ENCODE results near the gene AP1S2. TPM values are rescaled to one million over a fixed set of nuclear protein-coding genes. Genes with fewer than 3 reads are reported as not detected.
A peak's percentile ranks its signal among the peaks of the same experiment; 100 is the strongest.

Gene AP1S2
- total and polyA plus RNA-seq, 9 of the 15 experiments (the other 6 are each of a cell fraction or from before 2014, with no cell fraction given): 11.1 to 64.2 (median 25.8) TPM

DNA sequence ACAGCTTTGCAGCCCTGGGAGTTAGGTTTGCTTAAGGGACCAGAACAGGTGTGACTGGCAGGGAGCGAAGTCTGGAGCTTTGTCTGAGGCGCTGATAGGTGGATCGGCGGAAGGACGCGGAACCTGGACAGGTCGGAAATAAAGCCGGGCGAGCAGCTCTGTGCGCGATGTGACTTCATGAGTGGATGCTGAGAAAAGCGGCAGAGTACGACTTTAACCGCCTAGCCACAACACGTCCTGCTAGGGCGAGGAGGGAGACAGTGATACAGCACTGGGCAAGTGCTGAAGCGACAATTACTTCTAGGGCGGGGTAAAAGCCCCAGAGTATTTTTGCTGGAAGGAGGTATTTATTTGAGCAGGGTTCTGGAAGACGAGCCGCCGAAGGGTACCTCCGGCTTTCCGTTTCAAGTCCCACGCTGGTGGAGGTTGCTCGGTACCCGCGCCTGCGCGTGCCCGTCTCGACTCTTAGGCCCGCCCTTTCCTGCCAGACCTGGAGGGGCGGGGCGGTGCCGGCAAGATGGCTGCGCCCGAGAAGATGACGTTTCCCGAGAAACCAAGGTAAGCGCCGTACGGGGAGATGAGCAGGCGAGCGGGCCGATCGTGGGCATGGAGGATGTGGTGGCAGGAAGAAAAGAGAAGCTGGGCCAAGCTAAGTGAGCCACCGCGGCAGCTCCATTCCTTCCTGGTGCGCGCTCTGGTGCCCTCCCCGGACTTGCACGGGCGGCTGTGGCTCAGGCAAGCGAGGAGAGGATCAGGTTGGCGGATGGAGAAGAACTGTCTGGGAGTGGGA, 64.4 kb downstream of the AP1S2 start, which contains the start of gene ZRSR2 (continued):
- TF ChIP-seq YY1 (IDR thresholded peaks at IDR 0.05; ENCODE audit: borderline replicate concordance in 1 of 3, control insufficient read depth in 1 of 3, extremely low read depth in 1 of 3, insufficient read depth in 3 of 3, insufficient read length in 1 of 3, insufficient replicate concordance in 2 of 3, low read depth in 1 of 3, low read length in 2 of 3) (peak; percentile 69 to 95 (median 92)), ZNF785 (CRISPR knock-in tag; IDR thresholded peaks at IDR 0.05) (no peak), HDAC2 (IDR thresholded peaks at IDR 0.05) (peak; percentile 74; the same call in 1 of the 2 replicates), NFIC (IDR thresholded peaks at IDR 0.05) (no peak; the same call in 1 of the 2 replicates), PHF8 (IDR thresholded peaks at IDR 0.05; ENCODE audit: borderline replicate concordance, low read length) (peak; percentile 82; the same call in 1 of the 2 replicates), TBP (optimal IDR thresholded peaks at IDR 0.05; ENCODE audit: low read depth, low read length) (peak; percentile 34), PPARD (CRISPR knock-in tag; IDR thresholded peaks at IDR 0.05) (no peak), RBBP5 (IDR thresholded peaks at IDR 0.05; ENCODE audit: borderline replicate concordance, insufficient read depth, low read length, poor library complexity, severe bottlenecking) (peak; percentile 73), FOXM1 (IDR thresholded peaks at IDR 0.05; ENCODE audit: low read depth) (no peak), FOXM1 (CRISPR knock-in tag; IDR thresholded peaks at IDR 0.05; ENCODE audit: low read depth) (no peak), RBM39 (optimal IDR thresholded peaks at IDR 0.05; ENCODE audit: low read depth, low read length) (no peak)
- TF ChIP-seq, protein P1, sequence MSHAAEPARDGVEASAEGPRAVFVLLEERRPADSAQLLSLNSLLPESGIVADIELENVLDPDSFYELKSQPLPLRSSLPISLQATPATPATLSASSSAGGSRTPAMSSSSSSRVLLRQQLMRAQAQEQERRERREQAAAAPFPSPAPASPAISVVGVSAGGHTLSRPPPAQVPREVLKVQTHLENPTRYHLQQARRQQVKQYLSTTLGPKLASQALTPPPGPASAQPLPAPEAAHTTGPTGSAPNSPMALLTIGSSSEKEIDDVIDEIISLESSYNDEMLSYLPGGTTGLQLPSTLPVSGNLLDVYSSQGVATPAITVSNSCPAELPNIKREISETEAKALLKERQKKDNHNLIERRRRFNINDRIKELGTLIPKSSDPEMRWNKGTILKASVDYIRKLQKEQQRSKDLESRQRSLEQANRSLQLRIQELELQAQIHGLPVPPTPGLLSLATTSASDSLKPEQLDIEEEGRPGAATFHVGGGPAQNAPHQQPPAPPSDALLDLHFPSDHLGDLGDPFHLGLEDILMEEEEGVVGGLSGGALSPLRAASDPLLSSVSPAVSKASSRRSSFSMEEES (CRISPR knock-in tag; IDR thresholded peaks at IDR 0.05): no peak
- TF ChIP-seq, protein P2, sequence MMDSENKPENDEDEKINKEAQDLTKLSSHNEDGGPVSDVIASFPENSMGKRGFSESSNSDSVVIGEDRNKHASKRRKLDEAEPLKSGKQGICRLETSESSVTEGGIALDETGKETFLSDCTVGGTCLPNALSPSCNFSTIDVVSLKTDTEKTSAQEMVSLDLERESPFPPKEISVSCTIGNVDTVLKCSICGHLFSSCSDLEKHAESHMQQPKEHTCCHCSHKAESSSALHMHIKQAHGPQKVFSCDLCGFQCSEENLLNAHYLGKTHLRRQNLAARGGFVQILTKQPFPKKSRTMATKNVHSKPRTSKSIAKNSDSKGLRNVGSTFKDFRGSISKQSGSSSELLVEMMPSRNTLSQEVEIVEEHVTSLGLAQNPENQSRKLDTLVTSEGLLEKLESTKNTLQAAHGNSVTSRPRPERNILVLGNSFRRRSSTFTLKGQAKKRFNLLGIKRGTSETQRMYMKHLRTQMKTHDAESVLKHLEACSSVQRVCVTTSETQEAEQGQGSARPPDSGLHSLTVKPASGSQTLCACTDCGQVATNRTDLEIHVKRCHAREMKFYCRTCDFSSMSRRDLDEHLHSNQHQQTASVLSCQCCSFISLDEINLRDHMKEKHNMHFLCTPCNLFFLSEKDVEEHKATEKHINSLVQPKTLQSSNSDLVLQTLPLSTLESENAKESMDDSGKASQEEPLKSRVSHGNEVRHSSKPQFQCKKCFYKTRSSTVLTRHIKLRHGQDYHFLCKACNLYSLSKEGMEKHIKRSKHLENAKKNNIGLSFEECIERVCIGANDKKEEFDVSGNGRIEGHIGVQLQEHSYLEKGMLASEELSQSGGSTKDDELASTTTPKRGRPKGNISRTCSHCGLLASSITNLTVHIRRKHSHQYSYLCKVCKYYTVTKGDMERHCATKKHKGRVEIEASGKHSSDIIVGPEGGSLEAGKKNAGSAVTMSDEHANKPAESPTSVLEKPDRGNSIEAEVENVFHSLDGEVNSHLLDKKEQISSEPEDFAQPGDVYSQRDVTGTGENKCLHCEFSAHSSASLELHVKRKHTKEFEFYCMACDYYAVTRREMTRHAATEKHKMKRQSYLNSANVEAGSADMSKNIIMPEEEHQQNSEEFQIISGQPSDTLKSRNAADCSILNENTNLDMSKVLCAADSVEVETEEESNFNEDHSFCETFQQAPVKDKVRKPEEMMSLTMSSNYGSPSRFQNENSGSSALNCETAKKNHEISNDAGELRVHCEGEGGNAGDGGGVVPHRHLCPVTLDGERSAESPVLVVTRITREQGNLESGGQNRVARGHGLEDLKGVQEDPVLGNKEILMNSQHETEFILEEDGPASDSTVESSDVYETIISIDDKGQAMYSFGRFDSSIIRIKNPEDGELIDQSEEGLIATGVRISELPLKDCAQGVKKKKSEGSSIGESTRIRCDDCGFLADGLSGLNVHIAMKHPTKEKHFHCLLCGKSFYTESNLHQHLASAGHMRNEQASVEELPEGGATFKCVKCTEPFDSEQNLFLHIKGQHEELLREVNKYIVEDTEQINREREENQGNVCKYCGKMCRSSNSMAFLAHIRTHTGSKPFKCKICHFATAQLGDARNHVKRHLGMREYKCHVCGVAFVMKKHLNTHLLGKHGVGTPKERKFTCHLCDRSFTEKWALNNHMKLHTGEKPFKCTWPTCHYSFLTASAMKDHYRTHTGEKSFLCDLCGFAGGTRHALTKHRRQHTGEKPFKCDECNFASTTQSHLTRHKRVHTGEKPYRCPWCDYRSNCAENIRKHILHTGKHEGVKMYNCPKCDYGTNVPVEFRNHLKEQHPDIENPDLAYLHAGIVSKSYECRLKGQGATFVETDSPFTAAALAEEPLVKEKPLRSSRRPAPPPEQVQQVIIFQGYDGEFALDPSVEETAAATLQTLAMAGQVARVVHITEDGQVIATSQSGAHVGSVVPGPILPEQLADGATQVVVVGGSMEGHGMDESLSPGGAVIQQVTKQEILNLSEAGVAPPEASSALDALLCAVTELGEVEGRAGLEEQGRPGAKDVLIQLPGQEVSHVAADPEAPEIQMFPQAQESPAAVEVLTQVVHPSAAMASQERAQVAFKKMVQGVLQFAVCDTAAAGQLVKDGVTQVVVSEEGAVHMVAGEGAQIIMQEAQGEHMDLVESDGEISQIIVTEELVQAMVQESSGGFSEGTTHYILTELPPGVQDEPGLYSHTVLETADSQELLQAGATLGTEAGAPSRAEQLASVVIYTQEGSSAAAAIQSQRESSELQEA (IDR thresholded peaks at IDR 0.05; ENCODE audit: low read depth): peak; percentile 84
- TF ChIP-seq, protein P3, sequence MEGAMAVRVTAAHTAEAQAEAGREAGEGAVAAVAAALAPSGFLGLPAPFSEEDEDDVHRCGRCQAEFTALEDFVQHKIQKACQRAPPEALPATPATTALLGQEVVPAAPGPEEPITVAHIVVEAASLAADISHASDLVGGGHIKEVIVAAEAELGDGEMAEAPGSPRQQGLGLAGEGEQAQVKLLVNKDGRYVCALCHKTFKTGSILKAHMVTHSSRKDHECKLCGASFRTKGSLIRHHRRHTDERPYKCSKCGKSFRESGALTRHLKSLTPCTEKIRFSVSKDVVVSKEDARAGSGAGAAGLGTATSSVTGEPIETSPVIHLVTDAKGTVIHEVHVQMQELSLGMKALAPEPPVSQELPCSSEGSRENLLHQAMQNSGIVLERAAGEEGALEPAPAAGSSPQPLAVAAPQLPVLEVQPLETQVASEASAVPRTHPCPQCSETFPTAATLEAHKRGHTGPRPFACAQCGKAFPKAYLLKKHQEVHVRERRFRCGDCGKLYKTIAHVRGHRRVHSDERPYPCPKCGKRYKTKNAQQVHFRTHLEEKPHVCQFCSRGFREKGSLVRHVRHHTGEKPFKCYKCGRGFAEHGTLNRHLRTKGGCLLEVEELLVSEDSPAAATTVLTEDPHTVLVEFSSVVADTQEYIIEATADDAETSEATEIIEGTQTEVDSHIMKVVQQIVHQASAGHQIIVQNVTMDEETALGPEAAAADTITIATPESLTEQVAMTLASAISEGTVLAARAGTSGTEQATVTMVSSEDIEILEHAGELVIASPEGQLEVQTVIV (CRISPR knock-in tag; IDR thresholded peaks at IDR 0.05; ENCODE audit: borderline replicate concordance): no peak
